Measurements from ENCODE around the gene ECHDC1.
A peak's percentile ranks its signal among the peaks of the same experiment; 100 is the strongest.

Gene ECHDC1

GRCh38 chr6:127282184-127282583 is 61.2 kb downstream of the ECHDC1 start:
- no peak for DNase-seq

GRCh38 chr6:127279815-127280214 is 63.6 kb downstream of the ECHDC1 start:
- DNase-seq: no peak

GRCh38 chr6:127277878-127278843 is 65.2 kb downstream of the ECHDC1 start:
- no peak for DNase-seq

GRCh38 chr6:127276331-127276730 is 67.1 kb downstream of the ECHDC1 start:
- no peak for DNase-seq

- no peak for DNase-seq
Observed at GRCh38 chr6:127273499-127273898, 69.9 kb downstream of the ECHDC1 start.

GRCh38 chr6:127272576-127272975 is 70.8 kb downstream of the ECHDC1 start:
- no peak for DNase-seq

GRCh38 chr6:127267646-127268625 is 75.5 kb downstream of the ECHDC1 start:
- DNase-seq: no peak

- DNase-seq: peak; percentile 35
Observed at GRCh38 chr6:127266892-127267645, 76.3 kb downstream of the ECHDC1 start.

- peak; percentile 63 for DNase-seq
Observed at GRCh38 chr6:127266178-127266891, 77.1 kb downstream of the ECHDC1 start, which contains the start of gene RNF146. Gene RNF146 (plus strand): TSS chr6:127266864. CDS start chr6:127280339, 13,475 bp downstream.

- no peak for DNase-seq
Observed at GRCh38 chr6:127263481-127263880, 79.9 kb downstream of the ECHDC1 start.

GRCh38 chr6:127262896-127263295 is 80.5 kb downstream of the ECHDC1 start:
- DNase-seq: no peak

- no peak for DNase-seq
Observed at GRCh38 chr6:127255286-127255685, 88.1 kb downstream of the ECHDC1 start.

GRCh38 chr6:127249621-127250020 is 93.8 kb downstream of the ECHDC1 start:
- no peak for DNase-seq

GRCh38 chr6:127247114-127248096 is 96.0 kb downstream of the ECHDC1 start:
- no peak for DNase-seq

GRCh38 chr6:127243501-127243900 is 99.9 kb downstream of the ECHDC1 start:
- DNase-seq: no peak
